SKM-1 (cell line): ENCODE measurements around the gene CCDC134.
A peak's percentile ranks its signal among the peaks of the same experiment; 100 is the strongest.

Source experiments
- DNase-seq: peaks from one replicate; lab custom pipeline; 2025; ENCODE audit not compliant: unreplicated experiment; lab: John Stamatoyannopoulos, UW

The CCDC134 gene

GRCh38 chr22:41800348-41801146 lies at the start of gene CCDC134:
CCDC134 (plus strand) TSS chr22:41800679; CDS start chr22:41808891, 8,212 bp downstream.
- peak; percentile 89 for DNase-seq

GRCh38 chr22:41752011-41752970 lies 48.2 kb upstream of the CCDC134 start:
- DNase-seq: no peak

DNA sequence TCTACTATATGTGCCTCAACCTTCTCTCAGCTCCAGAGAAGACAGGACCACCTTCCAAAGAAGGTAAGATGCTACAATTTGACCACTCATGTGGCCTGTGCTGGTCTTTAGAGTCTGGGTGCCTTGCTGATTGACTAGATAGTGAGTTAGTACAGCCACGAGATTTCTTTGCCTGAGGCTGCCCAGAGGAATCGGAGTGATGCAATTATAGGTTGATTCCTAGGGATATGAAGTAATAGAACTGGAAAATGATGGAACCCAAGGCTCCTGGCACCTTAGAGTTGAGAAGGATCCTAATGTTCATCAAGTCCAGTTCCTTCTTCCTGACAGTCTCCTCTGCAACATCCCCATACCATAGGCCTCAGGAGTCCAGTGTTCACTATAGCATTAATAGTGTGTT lies 46.5 kb upstream of the CCDC134 start:
- no peak for DNase-seq

GRCh38 chr22:41757502-41757901 lies 43.0 kb upstream of the CCDC134 start:
- DNase-seq: no peak

GRCh38 chr22:41758231-41758630 lies 42.2 kb upstream of the CCDC134 start:
- DNase-seq: no peak

- DNase-seq: peak; percentile 23
Observed at GRCh38 chr22:41762980-41763779, 37.3 kb upstream of the CCDC134 start.

GRCh38 chr22:41766476-41766875 lies 34.0 kb upstream of the CCDC134 start:
- DNase-seq: no peak

DNA sequence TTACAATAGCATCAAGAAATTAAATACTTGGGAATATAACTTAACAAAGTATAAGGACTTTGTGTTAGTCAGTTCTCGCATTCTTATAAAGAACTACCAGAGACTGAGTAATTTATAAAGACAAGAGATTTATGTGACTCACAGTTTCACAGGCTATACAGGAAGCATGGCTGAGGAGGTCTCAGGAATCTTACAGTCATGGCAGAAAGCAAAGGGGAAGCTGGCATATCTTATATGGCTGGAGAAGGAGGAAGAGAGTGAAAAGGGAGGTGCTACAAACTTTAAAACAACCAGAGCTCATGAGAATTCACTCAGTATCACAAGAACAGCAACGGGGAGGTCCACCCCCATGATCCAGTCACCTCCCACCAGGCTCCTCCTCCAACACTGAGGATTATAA lies 32.0 kb upstream of the CCDC134 start:
- DNase-seq: no peak

- no peak for DNase-seq
Observed at GRCh38 chr22:41770715-41771468, 29.6 kb upstream of the CCDC134 start.

- no peak for DNase-seq
Observed at GRCh38 chr22:41772198-41772597, 28.3 kb upstream of the CCDC134 start.

DNA sequence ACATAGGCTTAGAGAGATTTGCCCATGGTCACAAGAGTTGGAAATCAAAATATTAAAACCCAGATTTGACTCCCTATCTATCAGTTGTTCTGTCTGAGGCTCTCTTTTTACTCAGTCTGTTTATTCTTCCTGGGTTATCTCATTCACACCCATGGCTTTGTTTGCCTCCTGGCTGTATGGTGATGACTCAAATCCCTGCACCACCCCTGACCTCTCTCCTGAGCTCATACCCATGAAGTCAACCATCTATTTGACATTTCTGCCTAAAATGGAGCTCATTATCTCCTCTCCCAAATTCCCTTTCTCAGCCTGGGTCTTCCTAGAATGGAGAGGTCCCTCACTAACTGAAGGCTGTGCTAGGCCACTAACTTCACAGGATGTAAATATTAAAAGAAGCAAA lies 27.8 kb upstream of the CCDC134 start:
- no peak for DNase-seq

DNA sequence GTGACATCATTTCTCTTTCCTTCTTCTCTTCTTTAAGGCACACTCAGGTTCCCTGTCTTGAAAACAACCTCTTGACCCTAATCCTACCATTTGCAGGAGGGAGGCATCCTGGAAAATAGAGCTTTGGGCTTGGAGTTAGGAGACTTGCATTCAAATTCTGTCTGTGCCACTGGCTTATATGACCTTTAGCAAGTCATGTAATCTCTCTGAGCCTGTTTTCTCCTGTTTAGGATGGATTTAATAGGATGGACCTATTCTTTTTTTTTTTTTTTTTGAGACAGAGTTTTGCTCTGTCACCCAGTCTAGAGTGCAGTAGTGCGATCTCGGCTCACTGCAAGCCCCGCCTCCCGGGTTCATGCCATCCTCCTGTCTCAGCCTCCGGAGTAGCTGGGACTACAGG lies 25.1 kb upstream of the CCDC134 start:
- DNase-seq: no peak

DNA sequence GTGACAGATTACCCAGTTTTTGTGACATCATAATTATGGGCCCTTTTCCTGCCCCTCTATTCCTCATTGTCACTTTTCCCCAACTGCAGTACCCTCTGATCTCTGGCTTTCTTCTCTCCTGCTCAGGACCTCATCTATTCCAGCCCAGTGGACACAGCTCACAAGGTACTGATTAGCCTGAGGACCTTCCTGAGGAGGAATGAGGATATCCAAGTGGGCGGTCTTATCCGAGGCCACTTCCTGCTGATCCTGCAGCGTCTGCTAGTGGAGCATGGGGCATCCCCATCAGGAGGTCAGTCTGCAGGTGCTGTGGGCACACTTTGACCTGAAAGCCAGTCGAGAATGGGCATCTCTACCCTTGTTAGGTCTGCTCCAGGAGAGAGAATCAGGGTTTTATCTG lies 24.5 kb upstream of the CCDC134 start:
- DNase-seq: no peak

DNA sequence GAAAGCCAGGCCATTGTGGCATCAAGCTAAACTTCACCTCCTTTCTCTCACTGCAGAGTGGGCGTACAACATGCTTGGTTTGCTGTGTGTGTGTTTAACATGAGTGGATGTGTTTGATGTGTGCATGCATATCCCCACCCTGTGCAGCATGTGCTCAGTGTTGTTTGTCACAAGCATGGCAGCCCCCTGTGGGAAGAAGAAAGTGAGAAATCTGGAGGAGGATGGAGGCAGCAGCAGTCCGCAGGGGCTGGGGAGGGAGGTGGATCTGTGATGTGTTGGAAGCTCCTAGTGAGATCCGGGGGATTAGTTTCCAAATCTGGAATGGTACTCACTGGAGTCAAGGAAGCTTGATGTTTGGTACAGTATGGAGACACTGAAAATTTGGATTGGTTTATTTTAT lies 24.1 kb upstream of the CCDC134 start:
- DNase-seq: no peak

GRCh38 chr22:41777749-41778425 lies 22.6 kb upstream of the CCDC134 start:
- no peak for DNase-seq

DNA sequence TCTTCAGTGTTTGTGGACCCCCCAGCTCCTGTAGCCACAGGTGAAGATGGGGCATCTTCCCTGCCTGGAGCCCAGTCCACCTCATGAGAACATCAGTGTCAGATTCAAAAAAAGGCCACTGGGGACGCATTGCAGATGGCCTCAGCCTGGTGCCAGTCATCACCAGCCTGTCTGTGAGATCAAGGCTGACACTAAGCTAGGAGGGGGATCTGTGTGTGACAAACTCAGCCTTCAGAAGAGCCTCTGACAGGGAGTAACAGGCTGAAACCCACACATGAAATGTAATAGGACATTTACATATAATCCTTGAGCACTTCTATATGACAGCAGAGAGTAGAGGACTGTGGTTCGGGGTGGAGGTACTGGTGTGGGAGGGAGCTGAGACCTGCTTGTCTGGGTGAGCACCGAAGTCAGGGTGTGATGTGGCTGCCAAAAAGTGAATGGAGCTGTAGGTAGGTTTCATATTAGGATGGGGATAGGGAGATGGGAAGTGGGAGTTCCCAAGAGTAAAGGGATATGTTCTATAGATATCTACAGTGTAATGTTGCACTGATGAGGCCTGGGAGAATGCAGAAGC lies 20.5 kb upstream of the CCDC134 start:
- DNase-seq: no peak

DNA sequence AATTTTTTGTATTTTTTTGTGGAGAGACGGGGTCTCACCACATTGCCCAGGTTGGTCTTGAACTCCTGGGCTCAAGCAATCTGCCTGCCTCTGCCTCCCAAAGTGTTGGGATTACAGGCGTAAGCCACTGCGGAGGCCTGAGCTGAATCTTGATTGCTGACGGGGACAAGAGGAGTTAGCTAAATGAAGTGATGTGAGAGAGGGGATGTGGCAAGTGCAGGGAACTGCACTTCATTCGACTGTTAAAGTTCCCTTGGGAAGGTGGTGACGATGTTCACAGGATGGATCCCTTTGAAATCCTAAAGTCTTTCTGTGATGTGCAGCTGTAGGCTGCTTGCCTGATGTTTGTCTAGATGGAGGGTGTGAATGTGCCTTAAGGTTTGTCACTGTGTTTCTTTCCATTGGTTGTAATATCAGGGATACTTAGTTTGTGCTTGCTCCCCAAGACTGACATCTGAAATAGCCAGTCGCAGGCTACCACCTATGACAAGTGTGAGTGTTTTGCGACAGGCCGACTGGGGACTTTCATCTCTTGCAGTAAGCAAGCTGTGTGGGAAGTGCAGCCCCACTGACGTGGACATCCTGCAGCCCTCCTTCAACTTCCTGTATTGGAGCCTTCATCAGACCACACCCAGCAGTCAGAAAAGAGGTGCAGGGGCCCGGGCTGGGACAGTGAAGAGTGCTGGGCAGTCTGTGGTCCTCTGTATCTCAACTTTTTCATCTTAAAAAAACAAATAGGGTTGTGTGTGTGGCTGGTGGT lies 19.6 kb upstream of the CCDC134 start:
- peak; percentile 73 for DNase-seq

DNA sequence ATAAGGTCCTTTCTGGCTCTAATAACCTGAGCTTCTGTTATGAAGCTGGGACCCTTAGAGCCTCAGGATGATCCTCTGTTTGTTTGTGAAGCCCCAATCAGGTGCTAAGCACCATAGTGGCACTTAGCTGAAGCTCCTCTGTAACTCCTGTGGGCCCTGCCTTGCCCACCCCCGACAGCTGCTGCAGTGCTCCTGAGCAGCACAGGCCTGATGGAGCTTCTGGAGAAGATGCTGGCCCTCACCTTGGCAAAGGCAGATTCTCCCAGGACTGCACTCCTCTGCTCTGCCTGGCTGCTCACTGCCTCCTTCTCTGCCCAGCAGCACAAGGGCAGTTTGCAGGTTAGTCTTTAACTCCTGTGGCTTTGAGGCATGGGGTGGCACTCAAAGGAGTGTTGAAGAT lies 19.0 kb upstream of the CCDC134 start:
- DNase-seq: no peak

DNA sequence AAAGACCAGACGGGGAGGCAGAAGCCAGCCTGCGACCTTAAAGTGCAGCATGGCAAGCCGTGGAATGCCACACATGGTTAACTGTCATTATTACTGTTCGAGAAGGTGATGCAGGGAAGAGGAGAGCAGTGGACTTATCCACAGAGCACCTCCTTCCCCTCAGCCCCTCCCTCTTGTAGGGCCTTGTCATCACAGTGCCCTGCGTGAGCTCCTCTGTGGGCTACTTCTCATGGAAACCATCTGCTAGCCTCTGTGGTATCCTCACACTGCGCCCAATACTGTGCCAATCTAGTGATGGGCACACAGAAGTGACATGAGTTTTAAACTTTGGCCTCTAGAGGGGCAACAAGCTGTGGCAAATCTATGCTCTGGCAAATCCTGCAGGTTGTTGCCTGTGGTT lies 18.2 kb upstream of the CCDC134 start:
- DNase-seq: no peak
